ENCODE results near the gene SUSD4.

DNA sequence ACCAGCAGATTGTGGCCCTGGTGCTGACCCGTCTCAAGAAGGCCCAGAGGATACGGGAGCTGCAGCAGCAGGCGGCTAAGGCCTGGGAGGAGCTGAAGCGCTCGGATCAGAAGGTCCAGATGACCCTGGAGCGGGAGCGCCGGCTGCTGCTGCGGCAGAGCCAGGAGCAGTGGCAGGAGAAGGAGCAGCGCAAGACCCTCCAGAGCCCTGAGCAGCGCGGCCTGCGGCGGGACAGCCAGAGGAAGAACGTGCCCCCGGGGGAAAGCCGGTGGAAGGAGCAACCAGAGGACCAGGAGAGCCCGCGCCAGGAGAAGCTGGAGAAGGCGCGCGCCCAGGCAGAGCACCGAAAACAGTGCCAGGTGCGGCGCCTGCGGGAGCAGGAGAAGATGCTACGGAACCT, 30.3 kb upstream of the SUSD4 start:
- TF ChIP-seq POLR2A (IDR thresholded peaks at IDR 0.05), result no peak
- TF ChIP-seq, protein P1, sequence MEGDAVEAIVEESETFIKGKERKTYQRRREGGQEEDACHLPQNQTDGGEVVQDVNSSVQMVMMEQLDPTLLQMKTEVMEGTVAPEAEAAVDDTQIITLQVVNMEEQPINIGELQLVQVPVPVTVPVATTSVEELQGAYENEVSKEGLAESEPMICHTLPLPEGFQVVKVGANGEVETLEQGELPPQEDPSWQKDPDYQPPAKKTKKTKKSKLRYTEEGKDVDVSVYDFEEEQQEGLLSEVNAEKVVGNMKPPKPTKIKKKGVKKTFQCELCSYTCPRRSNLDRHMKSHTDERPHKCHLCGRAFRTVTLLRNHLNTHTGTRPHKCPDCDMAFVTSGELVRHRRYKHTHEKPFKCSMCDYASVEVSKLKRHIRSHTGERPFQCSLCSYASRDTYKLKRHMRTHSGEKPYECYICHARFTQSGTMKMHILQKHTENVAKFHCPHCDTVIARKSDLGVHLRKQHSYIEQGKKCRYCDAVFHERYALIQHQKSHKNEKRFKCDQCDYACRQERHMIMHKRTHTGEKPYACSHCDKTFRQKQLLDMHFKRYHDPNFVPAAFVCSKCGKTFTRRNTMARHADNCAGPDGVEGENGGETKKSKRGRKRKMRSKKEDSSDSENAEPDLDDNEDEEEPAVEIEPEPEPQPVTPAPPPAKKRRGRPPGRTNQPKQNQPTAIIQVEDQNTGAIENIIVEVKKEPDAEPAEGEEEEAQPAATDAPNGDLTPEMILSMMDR (IDR thresholded peaks at IDR 0.05), result no peak

Data from prostate gland (tissue), 2 donors.